GM12878 (cell line): ENCODE results near the gene CNN3. TPM values are rescaled to one million over a fixed set of nuclear protein-coding genes. Genes with fewer than 3 reads are reported as not detected.

Source experiments
- ATAC-seq: fragments of 200-7000 bp; cut with Tn5 transposase; 3 replicates; pipeline ENCODE4 v1.9.1; 2020; ENCODE audit warnings: mild to moderate bottlenecking, moderate library complexity
- BruUV-seq: library from RNA; stranded (reverse); fragments of 400-500 nt; replicated peaks from 2 replicates; lab custom pipeline; 2021; lab: Mats Ljungman, UMichigan
- CTCF ChIA-PET: fragments of 300-600 bp; sonication (Branson Sonifier 250); formaldehyde crosslinking; extraction: SDS; loops from one replicate; lab custom pipeline; 2021; ENCODE audit warnings: inconsistent platforms; lab: Yijun Ruan, JAX
- POLR2A ChIA-PET: fragments of 350-600 bp; formaldehyde crosslinking; extraction: SDS; loops from one replicate; lab custom pipeline; 2021; ENCODE audit warnings: inconsistent platforms; lab: Charles Lee
- RAD21 ChIA-PET: fragments of 300-600 bp; sonication (Branson Sonifier 250); formaldehyde crosslinking; loops from one replicate; lab custom pipeline; 2023; ENCODE audit warnings: antibody characterized with exemption; ENCODE audit not compliant: unreplicated experiment; lab: Charles Lee
- SMC1A ChIA-PET: fragments of 300-600 bp; sonication (Branson Sonifier 250); formaldehyde crosslinking; loops from one replicate; lab custom pipeline; 2023; ENCODE audit not compliant: unreplicated experiment, uncharacterized antibody; lab: Charles Lee
- DNase-seq: peaks from one replicate; pipeline ENCODE4 v3.0.0-alpha.2; 2011; ENCODE audit warnings: low read depth, low spot score
- FAIRE-seq: peaks from 3 replicates; lab custom pipeline; 2011; peaks lifted over from hg19 to GRCh38; lab: Jason Lieb, UNC
- H2AFZ ChIP-seq: 2 replicates; pipeline ENCODE4 v1.6.0; 2011; ENCODE audit warnings: low read depth, low read length, control low read depth; ENCODE audit not compliant: control insufficient read depth
- H3K27ac ChIP-seq: 2 replicates; pipeline ENCODE4 v1.5.1; 2011; ENCODE audit warnings: control low read depth; ENCODE audit not compliant: control insufficient read depth, insufficient read depth
- H3K27me3 ChIP-seq, 2 experiments: replicated peaks in 1 of 2; 2 replicates each; pipeline versions ENCODE4 v1.6.0 to v1.6.1; 2011; ENCODE audit warnings: low read length in 1 of 2; ENCODE audit not compliant: control insufficient read depth in 2 of 2, insufficient read depth in 2 of 2
- H3K36me3 ChIP-seq, 2 experiments: 2 replicates each; pipeline ENCODE4 v1.5.1; 2011; ENCODE audit warnings: low read length in 1 of 2; ENCODE audit not compliant: control insufficient read depth in 2 of 2, insufficient read depth in 2 of 2
- H3K4me1 ChIP-seq: 2 replicates; pipeline ENCODE4 v1.6.1; 2011; ENCODE audit warnings: mild to moderate bottlenecking, low read length, moderate library complexity, mixed read lengths; ENCODE audit not compliant: control insufficient read depth, insufficient read depth
- H3K4me2 ChIP-seq: 2 replicates; pipeline ENCODE4 v1.6.0; 2011; ENCODE audit warnings: control low read depth; ENCODE audit not compliant: control insufficient read depth, insufficient read depth
- H3K4me3 ChIP-seq: fragments of 200-600 bp; sonication (generic); 2 replicates; pipeline ENCODE4 v1.5.1; 2016
- H3K79me2 ChIP-seq: 2 replicates; pipeline ENCODE4 v1.6.0; 2011; ENCODE audit warnings: low read length; ENCODE audit not compliant: control insufficient read depth, insufficient read depth
- H3K9ac ChIP-seq: 2 replicates; pipeline ENCODE4 v1.8.0; 2011; ENCODE audit warnings: low read length, control low read depth, mixed read lengths; ENCODE audit not compliant: control insufficient read depth, insufficient read depth
- H3K9me3 ChIP-seq: replicated peaks from 3 replicates; pipeline ENCODE4 v1.5.1; 2011; ENCODE audit warnings: mild to moderate bottlenecking, low read length; ENCODE audit not compliant: control insufficient read depth, insufficient read depth
- H4K20me1 ChIP-seq: 2 replicates; pipeline ENCODE4 v1.6.0; 2011; ENCODE audit not compliant: control insufficient read depth, insufficient read depth
- ASH2L ChIP-seq: fragments of 300-600, 200-600 bp; sonication (generic); IDR thresholded peaks from 2 replicates; pipeline ENCODE4 v1.6.1; 2017; ENCODE audit warnings: low read depth, mild to moderate bottlenecking, borderline replicate concordance
- EGR1 ChIP-seq, 2 experiments: IDR thresholded peaks; 1 replicate in 1 of 2; 2 replicates in 1 of 2; pipeline ENCODE4 v1.6.1; 2011 to 2012; ENCODE audit warnings: low read depth in 2 of 2, low read length in 2 of 2, borderline replicate concordance in 1 of 2, mild to moderate bottlenecking in 1 of 2, moderate library complexity in 1 of 2
- ELK1 ChIP-seq: IDR thresholded peaks from 2 replicates; pipeline ENCODE4 v1.6.1; 2012; ENCODE audit warnings: low read depth, low read length, improper control_type of control experiment
- EP300 ChIP-seq, 2 experiments: fragments of 150-350 bp in 1 of 2; IDR thresholded peaks; 2 replicates each; pipeline ENCODE4 v1.6.1; 2011 to 2012; ENCODE audit warnings: low read depth in 2 of 2, low read length in 2 of 2, borderline replicate concordance in 1 of 2, improper control_type of control experiment in 1 of 2, inconsistent platforms in 1 of 2; ENCODE audit not compliant: control insufficient read depth in 1 of 2
- FOS ChIP-seq: IDR thresholded peaks from 3 replicates; pipeline ENCODE4 v1.6.1; 2011; ENCODE audit warnings: borderline replicate concordance; ENCODE audit not compliant: insufficient read length; ENCODE audit errors: extremely low read depth
- IKZF1 ChIP-seq: fragments of 450-650 bp; conservative IDR thresholded peaks from 2 replicates; pipeline ENCODE4 v1.6.1; 2017; ENCODE audit warnings: antibody characterized with exemption, mild to moderate bottlenecking
- POLR2AphosphoS5 ChIP-seq: IDR thresholded peaks from 2 replicates; pipeline ENCODE4 v1.6.1; 2011; ENCODE audit warnings: mild to moderate bottlenecking, low read length, inconsistent platforms
- RFX5 ChIP-seq: IDR thresholded peaks from 2 replicates; pipeline ENCODE4 v1.6.1; 2011; ENCODE audit warnings: low read depth, low read length, improper control_type of control experiment
- SMAD1 ChIP-seq: fragments of 450-650 bp; IDR thresholded peaks from 2 replicates; pipeline ENCODE4 v1.6.1; 2018; ENCODE audit warnings: mild to moderate bottlenecking, low read depth; ENCODE audit not compliant: partially characterized antibody
- TBL1XR1 ChIP-seq: IDR thresholded peaks from 2 replicates; pipeline ENCODE4 v1.6.1; 2012; ENCODE audit warnings: low read depth, low read length, improper control_type of control experiment
- YY1 ChIP-seq: IDR thresholded peaks from 2 replicates; pipeline ENCODE4 v1.6.1; 2011; ENCODE audit warnings: low read depth, mild to moderate bottlenecking, low read length
- ZNF207 ChIP-seq: fragments of 450-650 bp; IDR thresholded peaks from 2 replicates; pipeline ENCODE4 v1.6.1; 2014; ENCODE audit warnings: antibody characterized with exemption, mild to moderate bottlenecking, borderline replicate concordance
- WGBS: methylation state at CpG from one replicate; pipeline ENCODE4 v1.1.6; 2016; ENCODE audit warnings: low lambda C conversion rate; ENCODE audit not compliant: insufficient replicate concordance, insufficient coverage; ENCODE audit errors: missing lambda C conversion rate; 5-methylcytosine and 5-hydroxymethylcytosine counted together
- in situ Hi-C: fragments of 300-500 bp; cut with MboI; formaldehyde crosslinking; loops from 9 replicates; pipeline ENCODE4 v1.14.3; 2018; ENCODE audit warnings: mixed read lengths
- intact Hi-C: fragments of 100-400 bp; cut with micrococcal nuclease; formaldehyde crosslinking; loops from one replicate; pipeline ENCODE4 v1.14.2; 2022; ENCODE audit not compliant: unreplicated experiment
- polyA plus RNA-seq, 11 experiments: library from polyadenylated mRNA; depleted of rRNA in 4 of 11; unstranded in 6 of 11; stranded (reverse) in 5 of 11; fragments of >200 nt; fragmentation: Nextera tagmentation in 4 of 11; fragmentation: Illumina TruSeq in 1 of 11; extraction: Ambion mirVana in 4 of 11; extraction: Trizol in 1 of 11; gene quantifications; 1 replicate in 1 of 11; 2 replicates in 10 of 11; pipeline versions ENCODE4 v1.2.1 to v1.2.3, GENCODE V29; 2011 to 2016; ENCODE audit warnings: inconsistent platforms in 2 of 11, missing spikeins in 2 of 11, low read depth in 1 of 11
- total RNA-seq, 4 experiments: library from RNA; depleted of rRNA in 3 of 4; stranded (reverse); fragments of >200 nt in 3 of 4; fragmentation: Illumina TruSeq in 1 of 4; extraction: Trizol in 1 of 4; gene quantifications; 2 replicates each; pipeline versions ENCODE4 v1.2.1 to v1.2.3, GENCODE V29; 2013 to 2021
- TF ChIP-seq, protein P1 (sequence below): fragments of 450-650 bp; IDR thresholded peaks from 2 replicates; pipeline ENCODE4 v1.6.1; 2018; ENCODE audit warnings: mild to moderate bottlenecking, low read depth, moderate library complexity; ENCODE audit not compliant: partially characterized antibody

Gene CNN3
- total and polyA plus RNA-seq, 10 of the 15 experiments (the other 5 are each of a cell fraction or from before 2014, with no cell fraction given) = 0.20 to 48.4 (median 34.3) TPM

- no peak for ATAC-seq
- POLR2A ChIA-PET = no interaction called here
- Histone ChIP-seq H3K36me3 (no peaks in the 10 kb centered on the region), H4K20me1 (no peaks in the 10 kb centered on the region), H3K9me3 (no peaks in the 10 kb centered on the region), H3K4me3 (no peak overlapping the region), H3K4me2 (peak overlapping the region; percentile 21; the same call in 1 of the 2 replicates), H3K9ac (no peak overlapping the region), H3K27ac (no peak overlapping the region), H3K4me1 (no peaks in the 10 kb centered on the region), H3K79me2 (peaks cover 2% of the 10 kb centered on the region; the same call in 1 of the 2 replicates), H3K27me3 (peaks cover 3 to 8% of the 10 kb centered on the region in 2 experiments; a peak in 3 of 4 replicates), H2AFZ (no peak overlapping the region)
- TF ChIP-seq ASH2L (no peak), RFX5 (no peak), ZNF207 (no peak), SMAD1 (no peak), YY1 (no peak), ELK1 (no peak), TBL1XR1 (no peak), IKZF1 (no peak), EP300 (IDR thresholded peaks at IDR 0.05; ENCODE audit: borderline replicate concordance in 1 of 2, control insufficient read depth in 1 of 2, low read depth in 2 of 2, low read length in 2 of 2) (no peak), EGR1 (IDR thresholded peaks at IDR 0.05; ENCODE audit: borderline replicate concordance in 1 of 2, low read depth in 2 of 2, low read length in 2 of 2) (no peak), FOS (no peak), POLR2AphosphoS5 (no peak)
- TF ChIP-seq, protein P1, sequence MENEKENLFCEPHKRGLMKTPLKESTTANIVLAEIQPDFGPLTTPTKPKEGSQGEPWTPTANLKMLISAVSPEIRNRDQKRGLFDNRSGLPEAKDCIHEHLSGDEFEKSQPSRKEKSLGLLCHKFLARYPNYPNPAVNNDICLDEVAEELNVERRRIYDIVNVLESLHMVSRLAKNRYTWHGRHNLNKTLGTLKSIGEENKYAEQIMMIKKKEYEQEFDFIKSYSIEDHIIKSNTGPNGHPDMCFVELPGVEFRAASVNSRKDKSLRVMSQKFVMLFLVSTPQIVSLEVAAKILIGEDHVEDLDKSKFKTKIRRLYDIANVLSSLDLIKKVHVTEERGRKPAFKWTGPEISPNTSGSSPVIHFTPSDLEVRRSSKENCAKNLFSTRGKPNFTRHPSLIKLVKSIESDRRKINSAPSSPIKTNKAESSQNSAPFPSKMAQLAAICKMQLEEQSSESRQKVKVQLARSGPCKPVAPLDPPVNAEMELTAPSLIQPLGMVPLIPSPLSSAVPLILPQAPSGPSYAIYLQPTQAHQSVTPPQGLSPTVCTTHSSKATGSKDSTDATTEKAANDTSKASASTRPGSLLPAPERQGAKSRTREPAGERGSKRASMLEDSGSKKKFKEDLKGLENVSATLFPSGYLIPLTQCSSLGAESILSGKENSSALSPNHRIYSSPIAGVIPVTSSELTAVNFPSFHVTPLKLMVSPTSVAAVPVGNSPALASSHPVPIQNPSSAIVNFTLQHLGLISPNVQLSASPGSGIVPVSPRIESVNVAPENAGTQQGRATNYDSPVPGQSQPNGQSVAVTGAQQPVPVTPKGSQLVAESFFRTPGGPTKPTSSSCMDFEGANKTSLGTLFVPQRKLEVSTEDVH = no peak
- in situ Hi-C loops (no loop called here), intact Hi-C loops (no loop called here)
- FAIRE-seq = no peak
- WGBS = 58% methylated on average over 8 of the region's 8 CpGs
- DNase-seq = no peak
- CTCF ChIA-PET = interaction anchor here (0.8 to 1.3 kb wide), 2 partner anchors 67 to 69 kb away, joined by 3 to 6 read pairs; no protein-coding TSS in a partner anchor
- RAD21 ChIA-PET = no interaction called here
- BruUV-seq = no TSS peak
- SMC1A ChIA-PET = no interaction called here
Measured at GRCh38 chr1:94922761-94923331, 4.1 kb downstream of the CNN3 start.
